ENCODE measurements around the gene PRSS12. TPM values are rescaled to one million over a fixed set of nuclear protein-coding genes. Genes with fewer than 3 reads are reported as not detected.
A peak's percentile ranks its signal among the peaks of the same experiment; 100 is the strongest.

PRSS12 gene
- total and polyA plus RNA-seq, 9 donors = 2.5 to 13.8 (median 6.5) TPM

- Histone ChIP-seq H3K36me3 (ENCODE audit: control insufficient read depth, insufficient read depth, low read length) (no peaks in the 10 kb centered on the region), H3K27ac (ENCODE audit: low read length) (no peak overlapping the region), H3K4me1 (ENCODE audit: control insufficient read depth, insufficient read depth, low read length) (no peaks in the 10 kb centered on the region), H3K4me3 (ENCODE audit: low read length) (no peak overlapping the region), H3K27me3 (ENCODE audit: control insufficient read depth, insufficient read depth, low read length) (peaks cover 7% of the 10 kb centered on the region), H3K9me3 (replicated peaks; ENCODE audit: control insufficient read depth, low read depth, low read length) (no peaks in the 10 kb centered on the region)
- no CpG with 5 or more reads among the region's 3 CpGs for WGBS (ENCODE audit: insufficient coverage)
- DNase-seq = no peak
These were observed 7.3 kb upstream of the PRSS12 start for GRCh38 chr4:118360106-118360505.

GRCh38 chr4:118357601-118358000 is 4.8 kb upstream of the PRSS12 start:
- Histone ChIP-seq H3K27ac (ENCODE audit: low read length) (no peak overlapping the region), H3K4me1 (ENCODE audit: control insufficient read depth, insufficient read depth, low read length) (peaks cover 6% of the 10 kb centered on the region), H3K9me3 (replicated peaks; ENCODE audit: control insufficient read depth, low read depth, low read length) (no peaks in the 10 kb centered on the region), H3K4me3 (ENCODE audit: low read length) (no peak overlapping the region), H3K27me3 (ENCODE audit: control insufficient read depth, insufficient read depth, low read length) (peaks cover 26% of the 10 kb centered on the region), H3K36me3 (ENCODE audit: control insufficient read depth, insufficient read depth, low read length) (no peaks in the 10 kb centered on the region)
- DNase-seq = peak; percentile 58
- no CpG with 5 or more reads among the region's 2 CpGs for WGBS (ENCODE audit: insufficient coverage)

- Histone ChIP-seq H3K27ac (ENCODE audit: low read length) (no peak overlapping the region), H3K27me3 (ENCODE audit: control insufficient read depth, insufficient read depth, low read length) (peaks cover 34% of the 10 kb centered on the region), H3K9me3 (replicated peaks; ENCODE audit: control insufficient read depth, low read depth, low read length) (no peaks in the 10 kb centered on the region), H3K4me1 (ENCODE audit: control insufficient read depth, insufficient read depth, low read length) (peaks cover 6% of the 10 kb centered on the region), H3K36me3 (ENCODE audit: control insufficient read depth, insufficient read depth, low read length) (no peaks in the 10 kb centered on the region), H3K4me3 (ENCODE audit: low read length) (no peak overlapping the region)
- DNase-seq = no peak
- no CpG with 5 or more reads among the region's 1 CpG for WGBS (ENCODE audit: insufficient coverage)
These were observed 3.9 kb upstream of the PRSS12 start for GRCh38 chr4:118356731-118357130.

- no CpG with 5 or more reads among the region's 4 CpGs for WGBS (ENCODE audit: insufficient coverage)
- Histone ChIP-seq H3K4me1 (ENCODE audit: control insufficient read depth, insufficient read depth, low read length) (peaks cover 6% of the 10 kb centered on the region), H3K27me3 (ENCODE audit: control insufficient read depth, insufficient read depth, low read length) (peaks cover 36% of the 10 kb centered on the region), H3K9me3 (replicated peaks; ENCODE audit: control insufficient read depth, low read depth, low read length) (no peaks in the 10 kb centered on the region), H3K36me3 (ENCODE audit: control insufficient read depth, insufficient read depth, low read length) (no peaks in the 10 kb centered on the region), H3K4me3 (ENCODE audit: low read length) (no peak overlapping the region), H3K27ac (ENCODE audit: low read length) (no peak overlapping the region)
- no peak for DNase-seq
These were observed 3.3 kb upstream of the PRSS12 start for GRCh38 chr4:118356111-118356510.

- Histone ChIP-seq H3K9me3 (replicated peaks; ENCODE audit: control insufficient read depth, low read depth, low read length) (no peaks in the 10 kb centered on the region), H3K4me1 (ENCODE audit: control insufficient read depth, insufficient read depth, low read length) (peaks cover 6% of the 10 kb centered on the region), H3K4me3 (ENCODE audit: low read length) (no peak overlapping the region), H3K27ac (ENCODE audit: low read length) (no peak overlapping the region), H3K27me3 (ENCODE audit: control insufficient read depth, insufficient read depth, low read length) (peaks cover 36% of the 10 kb centered on the region), H3K36me3 (ENCODE audit: control insufficient read depth, insufficient read depth, low read length) (no peaks in the 10 kb centered on the region)
- no peak for DNase-seq
- no CpG with 5 or more reads among the region's 2 CpGs for WGBS (ENCODE audit: insufficient coverage)
These were observed 2.1 kb upstream of the PRSS12 start for GRCh38 chr4:118354913-118355312.

GRCh38 chr4:118353534-118354030 is 779 bp upstream of the PRSS12 start:
- DNase-seq = peak; percentile 36
- peaks cover 6% of the 10 kb centered on the region for H3K4me1 ChIP-seq (ENCODE audit: control insufficient read depth, insufficient read depth, low read length)
- H3K9me3 ChIP-seq (replicated peaks; ENCODE audit: control insufficient read depth, low read depth, low read length) = no peaks in the 10 kb centered on the region
- peak overlapping the region; percentile 44 for H3K4me3 ChIP-seq (ENCODE audit: low read length)
- H3K27me3 ChIP-seq (ENCODE audit: control insufficient read depth, insufficient read depth, low read length) = peaks cover 40% of the 10 kb centered on the region
- WGBS (ENCODE audit: insufficient coverage) = 0% methylated on average over 3 of the region's 8 CpGs
- no peaks in the 10 kb centered on the region for H3K36me3 ChIP-seq (ENCODE audit: control insufficient read depth, insufficient read depth, low read length)
- H3K27ac ChIP-seq (ENCODE audit: low read length) = no peak overlapping the region

- H3K9me3 ChIP-seq (replicated peaks; ENCODE audit: control insufficient read depth, low read depth, low read length) = no peaks in the 10 kb centered on the region
- peak overlapping the region; percentile 44 for H3K4me3 ChIP-seq (ENCODE audit: low read length)
- H3K4me1 ChIP-seq (ENCODE audit: control insufficient read depth, insufficient read depth, low read length) = peaks cover 6% of the 10 kb centered on the region
- WGBS (ENCODE audit: insufficient coverage) = 2% methylated on average over 75 of the region's 82 CpGs
- no peaks in the 10 kb centered on the region for H3K36me3 ChIP-seq (ENCODE audit: control insufficient read depth, insufficient read depth, low read length)
- DNase-seq = peak; percentile 58
- H3K27me3 ChIP-seq (ENCODE audit: control insufficient read depth, insufficient read depth, low read length) = peaks cover 40% of the 10 kb centered on the region
- no peak overlapping the region for H3K27ac ChIP-seq (ENCODE audit: low read length)
These were observed 664 bp downstream of the PRSS12 start for GRCh38 chr4:118351851-118352827.

GRCh38 chr4:118350961-118351360 is 1.8 kb downstream of the PRSS12 start:
- Histone ChIP-seq H3K9me3 (replicated peaks; ENCODE audit: control insufficient read depth, low read depth, low read length) (no peaks in the 10 kb centered on the region), H3K27ac (ENCODE audit: low read length) (no peak overlapping the region), H3K27me3 (ENCODE audit: control insufficient read depth, insufficient read depth, low read length) (peaks cover 40% of the 10 kb centered on the region), H3K36me3 (ENCODE audit: control insufficient read depth, insufficient read depth, low read length) (no peaks in the 10 kb centered on the region), H3K4me1 (ENCODE audit: control insufficient read depth, insufficient read depth, low read length) (peaks cover 6% of the 10 kb centered on the region), H3K4me3 (ENCODE audit: low read length) (no peak overlapping the region)
- no peak for DNase-seq
- no CpG with 5 or more reads among the region's 3 CpGs for WGBS (ENCODE audit: insufficient coverage)

GRCh38 chr4:118348886-118349285 is 3.9 kb downstream of the PRSS12 start:
- DNase-seq = no peak
- no peaks in the 10 kb centered on the region for H3K9me3 ChIP-seq (replicated peaks; ENCODE audit: control insufficient read depth, low read depth, low read length)
- 84% methylated on average over 5 of the region's 5 CpGs for WGBS (ENCODE audit: insufficient coverage)
- no peaks in the 10 kb centered on the region for H3K36me3 ChIP-seq (ENCODE audit: control insufficient read depth, insufficient read depth, low read length)
- peaks cover 24% of the 10 kb centered on the region for H3K27me3 ChIP-seq (ENCODE audit: control insufficient read depth, insufficient read depth, low read length)
- H3K4me3 ChIP-seq (ENCODE audit: low read length) = no peak overlapping the region
- H3K27ac ChIP-seq (ENCODE audit: low read length) = no peak overlapping the region
- peaks cover 6% of the 10 kb centered on the region for H3K4me1 ChIP-seq (ENCODE audit: control insufficient read depth, insufficient read depth, low read length)

- H3K36me3 ChIP-seq (ENCODE audit: control insufficient read depth, insufficient read depth, low read length) = no peaks in the 10 kb centered on the region
- WGBS (ENCODE audit: insufficient coverage) = 70% methylated on average over 4 of the region's 4 CpGs
- no peak overlapping the region for H3K27ac ChIP-seq (ENCODE audit: low read length)
- H3K4me1 ChIP-seq (ENCODE audit: control insufficient read depth, insufficient read depth, low read length) = no peaks in the 10 kb centered on the region
- H3K27me3 ChIP-seq (ENCODE audit: control insufficient read depth, insufficient read depth, low read length) = peaks cover 4% of the 10 kb centered on the region
- no peaks in the 10 kb centered on the region for H3K9me3 ChIP-seq (replicated peaks; ENCODE audit: control insufficient read depth, low read depth, low read length)
- no peak for DNase-seq
- no peak overlapping the region for H3K4me3 ChIP-seq (ENCODE audit: low read length)
These were observed 6.3 kb downstream of the PRSS12 start for GRCh38 chr4:118346495-118346894.
